IPS-18a (cell line): ENCODE data around the gene DNAJC21.

Source experiments
- H3K27ac ChIP-seq: one replicate; pipeline ENCODE4 v1.5.1; 2013; ENCODE audit warnings: low read length
- H3K27me3 ChIP-seq: one replicate; pipeline ENCODE4 v1.6.1; 2013; ENCODE audit warnings: mild to moderate bottlenecking, low read length; ENCODE audit not compliant: control insufficient read depth, insufficient read depth
- H3K36me3 ChIP-seq: one replicate; pipeline ENCODE4 v1.6.1; 2013; ENCODE audit warnings: low read depth, low read length; ENCODE audit not compliant: control insufficient read depth
- H3K4me1 ChIP-seq: one replicate; pipeline ENCODE4 v1.6.1; 2013; ENCODE audit warnings: low read depth, low read length; ENCODE audit not compliant: control insufficient read depth
- H3K4me3 ChIP-seq: one replicate; pipeline ENCODE4 v1.5.1; 2013; ENCODE audit warnings: low read length
- H3K9ac ChIP-seq: one replicate; pipeline ENCODE4 v1.6.1; 2013; ENCODE audit warnings: mild to moderate bottlenecking, low read length, moderate library complexity
- H3K9me3 ChIP-seq: one replicate; pipeline ENCODE4 v1.6.1; 2013; ENCODE audit warnings: low read depth, low read length; ENCODE audit not compliant: control insufficient read depth

Gene DNAJC21

GRCh38 chr5:34929134-34929719 is at the start of gene DNAJC21:
Gene DNAJC21, plus strand, starts transcription at chr5:34929559. Its CDS starts 261 bp downstream, at chr5:34929820.
- Histone ChIP-seq H3K27ac (peak within 1 kb of the TSS; percentile 66), H3K27me3 (no peaks in the 10 kb centered on the region), H3K9me3 (no peaks in the 10 kb centered on the region), H3K4me1 (peaks cover 13% of the 10 kb centered on the region), H3K36me3 (peaks cover 25% of the 10 kb centered on the region), H3K4me3 (peak within 1 kb of the TSS; percentile 74), H3K9ac (peak within 1 kb of the TSS; percentile 65)

- Histone ChIP-seq H3K9me3 (peaks cover 3% of the 10 kb centered on the region), H3K27me3 (no peaks in the 10 kb centered on the region), H3K27ac (no peak overlapping the region), H3K4me3 (no peak overlapping the region), H3K9ac (no peak overlapping the region), H3K4me1 (no peaks in the 10 kb centered on the region), H3K36me3 (no peaks in the 10 kb centered on the region)
These were observed 48.1 kb upstream of the DNAJC21 start for GRCh38 chr5:34881246-34881645.

GRCh38 chr5:34886392-34887119 is 42.8 kb upstream of the DNAJC21 start:
- Histone ChIP-seq H3K9ac (no peak overlapping the region), H3K27ac (no peak overlapping the region), H3K36me3 (no peaks in the 10 kb centered on the region), H3K4me1 (no peaks in the 10 kb centered on the region), H3K9me3 (no peaks in the 10 kb centered on the region), H3K27me3 (no peaks in the 10 kb centered on the region), H3K4me3 (no peak overlapping the region)

- H3K36me3 ChIP-seq = no peaks in the 10 kb centered on the region
- H3K9me3 ChIP-seq = no peaks in the 10 kb centered on the region
- no peaks in the 10 kb centered on the region for H3K4me1 ChIP-seq
- no peak overlapping the region for H3K4me3 ChIP-seq
- no peak overlapping the region for H3K27ac ChIP-seq
- H3K9ac ChIP-seq = no peak overlapping the region
- no peaks in the 10 kb centered on the region for H3K27me3 ChIP-seq
These were observed 40.0 kb upstream of the DNAJC21 start for GRCh38 chr5:34889394-34889793.

- no peaks in the 10 kb centered on the region for H3K36me3 ChIP-seq
These were observed 37.4 kb upstream of the DNAJC21 start for GRCh38 chr5:34891981-34892380.

GRCh38 chr5:34892414-34892813 is 36.9 kb upstream of the DNAJC21 start:
- Histone ChIP-seq H3K9ac (no peak overlapping the region), H3K9me3 (no peaks in the 10 kb centered on the region), H3K27ac (no peak overlapping the region), H3K4me3 (no peak overlapping the region), H3K4me1 (no peaks in the 10 kb centered on the region), H3K27me3 (no peaks in the 10 kb centered on the region), H3K36me3 (no peaks in the 10 kb centered on the region)

More at GRCh38 chr5:34891981-34892380, 37.4 kb upstream of the DNAJC21 start:
- Histone ChIP-seq H3K27ac (no peak overlapping the region), H3K9ac (no peak overlapping the region), H3K4me1 (no peaks in the 10 kb centered on the region), H3K4me3 (no peak overlapping the region), H3K27me3 (no peaks in the 10 kb centered on the region), H3K9me3 (no peaks in the 10 kb centered on the region)

GRCh38 chr5:34894716-34895115 is 34.6 kb upstream of the DNAJC21 start:
- H3K4me1 ChIP-seq = no peaks in the 10 kb centered on the region
- no peaks in the 10 kb centered on the region for H3K9me3 ChIP-seq
- H3K27ac ChIP-seq = no peak overlapping the region
- no peak overlapping the region for H3K9ac ChIP-seq
- no peak overlapping the region for H3K4me3 ChIP-seq
- no peaks in the 10 kb centered on the region for H3K27me3 ChIP-seq
- no peaks in the 10 kb centered on the region for H3K36me3 ChIP-seq

GRCh38 chr5:34895641-34896419 is 33.5 kb upstream of the DNAJC21 start:
- Histone ChIP-seq H3K27me3 (no peaks in the 10 kb centered on the region), H3K9me3 (no peaks in the 10 kb centered on the region), H3K9ac (no peak overlapping the region), H3K36me3 (no peaks in the 10 kb centered on the region), H3K4me3 (no peak overlapping the region), H3K27ac (no peak overlapping the region), H3K4me1 (no peaks in the 10 kb centered on the region)

- no peak overlapping the region for H3K4me3 ChIP-seq
- H3K27ac ChIP-seq = no peak overlapping the region
- no peaks in the 10 kb centered on the region for H3K4me1 ChIP-seq
- no peaks in the 10 kb centered on the region for H3K9me3 ChIP-seq
- H3K9ac ChIP-seq = no peak overlapping the region
- H3K36me3 ChIP-seq = no peaks in the 10 kb centered on the region
- no peaks in the 10 kb centered on the region for H3K27me3 ChIP-seq
These were observed 31.7 kb upstream of the DNAJC21 start for GRCh38 chr5:34897646-34898045.

GRCh38 chr5:34898258-34898895 is 31.0 kb upstream of the DNAJC21 start:
- Histone ChIP-seq H3K27ac (no peak overlapping the region), H3K4me3 (no peak overlapping the region), H3K4me1 (no peaks in the 10 kb centered on the region), H3K9me3 (no peaks in the 10 kb centered on the region), H3K36me3 (no peaks in the 10 kb centered on the region), H3K9ac (no peak overlapping the region), H3K27me3 (no peaks in the 10 kb centered on the region)

- H3K36me3 ChIP-seq = no peaks in the 10 kb centered on the region
- no peak overlapping the region for H3K9ac ChIP-seq
- H3K9me3 ChIP-seq = no peaks in the 10 kb centered on the region
- no peak overlapping the region for H3K27ac ChIP-seq
- H3K4me3 ChIP-seq = no peak overlapping the region
- H3K4me1 ChIP-seq = no peaks in the 10 kb centered on the region
- H3K27me3 ChIP-seq = no peaks in the 10 kb centered on the region
These were observed 30.3 kb upstream of the DNAJC21 start for GRCh38 chr5:34899066-34899465.
